Astrocyte of the spinal cord (primary cell): ENCODE measurements around the gene PRKD1.
A peak's percentile ranks its signal among the peaks of the same experiment; 100 is the strongest.

ENCODE experiments used
- DNase-seq: peaks from one replicate; pipeline ENCODE4 v3.0.0; 2011; ENCODE audit warnings: low read depth, low spot score
- H3K4me3 ChIP-seq: 2 replicates; pipeline ENCODE4 v1.5.1; 2011; ENCODE audit warnings: low read depth, mild to moderate bottlenecking, low read length, moderate library complexity
- in situ Hi-C: cut with HindIII; loops from 2 replicates; pipeline ENCODE4 v1.10.0; 2017; ENCODE audit warnings: low sequenced_read_pairs
- TF ChIP-seq, protein P1 (sequence below): IDR thresholded peaks from 2 replicates; pipeline ENCODE4 v1.5.1; 2012; ENCODE audit warnings: low read depth, mild to moderate bottlenecking, low read length, inconsistent platforms

Gene PRKD1

DNA sequence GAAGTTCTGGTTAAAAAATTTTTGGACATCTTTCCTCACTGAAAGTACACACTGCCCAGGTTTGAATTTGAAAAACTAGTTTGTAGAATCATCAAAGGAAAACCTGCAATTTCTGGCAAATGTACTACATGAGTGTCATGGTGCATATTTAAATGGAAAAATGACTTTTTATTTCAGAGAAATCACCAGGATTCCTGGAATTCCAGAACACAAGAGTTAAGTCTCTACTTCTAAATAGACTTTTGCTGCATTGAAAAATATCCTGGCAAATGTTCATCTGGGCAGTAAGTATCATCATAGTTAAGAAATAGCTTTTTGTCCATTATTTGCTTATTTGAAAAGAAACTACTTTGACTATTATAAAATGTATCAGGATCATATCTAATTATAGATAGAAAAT, 275.1 kb downstream of the PRKD1 start:
- TF ChIP-seq, protein P1, sequence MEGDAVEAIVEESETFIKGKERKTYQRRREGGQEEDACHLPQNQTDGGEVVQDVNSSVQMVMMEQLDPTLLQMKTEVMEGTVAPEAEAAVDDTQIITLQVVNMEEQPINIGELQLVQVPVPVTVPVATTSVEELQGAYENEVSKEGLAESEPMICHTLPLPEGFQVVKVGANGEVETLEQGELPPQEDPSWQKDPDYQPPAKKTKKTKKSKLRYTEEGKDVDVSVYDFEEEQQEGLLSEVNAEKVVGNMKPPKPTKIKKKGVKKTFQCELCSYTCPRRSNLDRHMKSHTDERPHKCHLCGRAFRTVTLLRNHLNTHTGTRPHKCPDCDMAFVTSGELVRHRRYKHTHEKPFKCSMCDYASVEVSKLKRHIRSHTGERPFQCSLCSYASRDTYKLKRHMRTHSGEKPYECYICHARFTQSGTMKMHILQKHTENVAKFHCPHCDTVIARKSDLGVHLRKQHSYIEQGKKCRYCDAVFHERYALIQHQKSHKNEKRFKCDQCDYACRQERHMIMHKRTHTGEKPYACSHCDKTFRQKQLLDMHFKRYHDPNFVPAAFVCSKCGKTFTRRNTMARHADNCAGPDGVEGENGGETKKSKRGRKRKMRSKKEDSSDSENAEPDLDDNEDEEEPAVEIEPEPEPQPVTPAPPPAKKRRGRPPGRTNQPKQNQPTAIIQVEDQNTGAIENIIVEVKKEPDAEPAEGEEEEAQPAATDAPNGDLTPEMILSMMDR: no peak
- H3K4me3 ChIP-seq: no peak overlapping the region
- no peak for DNase-seq
- in situ Hi-C loops: no loop called here

GRCh38 chr14:29650554-29651269, 276.9 kb downstream of the PRKD1 start:
- DNase-seq: no peak
- in situ Hi-C loops: no loop called here
- H3K4me3 ChIP-seq: no peak overlapping the region
- TF ChIP-seq, protein P1: no peak

DNA sequence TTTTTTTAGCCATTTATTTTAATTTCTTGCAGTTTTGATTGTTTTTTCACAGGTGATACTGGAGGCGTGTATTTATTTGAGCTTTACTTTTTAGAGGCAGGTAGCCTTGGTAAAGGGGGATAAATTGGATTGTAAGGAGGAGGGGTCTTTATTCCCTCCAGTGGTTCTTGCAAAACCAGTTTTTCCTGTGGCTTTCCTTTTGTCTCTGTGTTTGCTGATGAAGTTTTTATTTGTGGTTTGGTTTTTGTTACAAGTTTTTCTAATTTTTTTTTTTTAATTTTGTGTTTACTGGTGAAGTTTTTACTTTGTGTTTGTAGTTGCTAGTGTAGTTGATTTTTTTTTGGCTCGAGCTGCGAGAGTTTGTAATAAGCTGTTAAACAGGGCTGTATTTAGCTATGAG, 278.5 kb downstream of the PRKD1 start:
- in situ Hi-C loops: no loop called here
- DNase-seq: no peak
- H3K4me3 ChIP-seq: no peak overlapping the region
- TF ChIP-seq, protein P1: no peak

DNA sequence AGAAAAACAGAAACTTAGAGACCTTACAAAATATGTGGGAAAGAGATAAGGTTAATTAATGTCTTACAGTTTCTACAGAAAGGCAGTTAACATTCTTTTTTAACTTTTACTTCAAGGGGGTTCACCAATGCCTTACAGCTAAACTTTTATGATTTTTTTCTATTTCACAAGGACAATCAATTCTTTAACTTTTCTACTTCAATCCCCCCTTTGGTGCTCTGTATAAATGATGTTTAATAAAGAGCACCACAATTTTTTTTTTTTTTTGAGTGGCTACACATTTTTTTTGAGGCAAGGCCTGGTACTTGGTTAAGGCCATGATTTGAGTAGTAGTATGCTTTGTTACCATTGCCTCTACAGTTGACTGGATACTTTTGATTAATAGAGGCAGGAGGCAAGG, 279.6 kb downstream of the PRKD1 start:
- DNase-seq: no peak
- TF ChIP-seq, protein P1: no peak
- H3K4me3 ChIP-seq: no peak overlapping the region
- in situ Hi-C loops: no loop called here

DNA sequence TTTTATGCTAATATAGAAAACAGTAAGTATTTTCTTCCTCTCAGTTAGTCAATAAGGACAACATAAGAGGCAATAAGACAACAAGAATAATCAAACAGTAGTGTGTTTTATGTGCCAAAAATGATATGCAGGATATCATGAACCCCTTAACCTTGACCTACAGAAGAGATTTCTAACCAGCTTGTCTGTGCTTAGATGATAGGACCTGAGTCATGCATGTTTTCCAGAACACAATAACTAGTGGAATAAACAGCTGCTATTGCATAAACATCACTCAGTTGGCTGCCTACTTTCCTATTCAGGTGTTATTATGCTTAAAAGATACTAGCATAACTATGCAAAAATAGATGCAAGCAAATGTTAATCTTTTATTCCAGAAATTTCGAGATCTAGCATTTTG, 282.5 kb downstream of the PRKD1 start:
- no peak for DNase-seq
- no peak overlapping the region for H3K4me3 ChIP-seq
- in situ Hi-C loops: no loop called here
- TF ChIP-seq, protein P1: no peak

DNA sequence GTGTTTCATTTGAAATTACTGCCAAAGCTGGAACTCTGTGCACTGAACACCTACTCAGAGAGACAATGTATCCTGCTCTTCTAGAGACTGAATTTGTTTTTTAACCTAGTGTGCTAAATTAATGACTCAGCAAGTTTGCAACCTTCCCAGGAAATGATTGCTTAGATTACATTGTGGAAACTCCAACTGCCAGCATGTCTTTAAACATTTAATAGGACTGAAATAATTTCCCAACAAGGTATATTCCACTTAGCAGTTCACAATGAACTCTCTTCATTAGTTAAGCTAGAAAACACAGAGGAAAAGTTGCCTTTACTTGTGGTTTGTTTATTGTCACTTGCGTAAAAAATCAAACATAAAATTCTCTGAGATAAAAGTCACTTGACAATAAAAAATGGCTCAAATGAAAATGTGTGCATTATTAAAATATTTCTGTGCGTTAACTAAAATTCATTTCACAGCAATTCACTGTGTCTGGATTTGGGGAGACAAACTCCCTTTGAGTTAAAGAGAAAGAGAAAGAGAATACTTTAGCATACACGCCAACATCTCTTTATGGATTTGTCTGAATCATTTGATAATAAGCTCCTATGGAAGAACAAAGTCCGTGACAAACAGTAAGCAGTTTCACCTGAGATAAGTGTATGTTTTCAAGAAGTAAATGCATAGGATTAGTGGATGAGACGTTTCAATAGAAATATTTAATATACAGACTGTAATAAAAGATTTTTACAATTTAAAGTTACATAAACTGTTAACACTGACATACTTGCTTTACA, 284.0 kb downstream of the PRKD1 start:
- peak; percentile 59 for DNase-seq
- TF ChIP-seq, protein P1: no peak
- no peak overlapping the region for H3K4me3 ChIP-seq
- in situ Hi-C loops: no loop called here
